Measurements from ENCODE around the gene FHOD3.
"Not testable (repeated sequence)": the region's sequence is repeated elsewhere in the genome, so short reads cannot be mapped to it uniquely, and the experiment has no call there.

Gene FHOD3

GRCh38 chr18:36724169-36724568 lies 426.7 kb downstream of the FHOD3 start:
- no peak for DNase-seq

DNA sequence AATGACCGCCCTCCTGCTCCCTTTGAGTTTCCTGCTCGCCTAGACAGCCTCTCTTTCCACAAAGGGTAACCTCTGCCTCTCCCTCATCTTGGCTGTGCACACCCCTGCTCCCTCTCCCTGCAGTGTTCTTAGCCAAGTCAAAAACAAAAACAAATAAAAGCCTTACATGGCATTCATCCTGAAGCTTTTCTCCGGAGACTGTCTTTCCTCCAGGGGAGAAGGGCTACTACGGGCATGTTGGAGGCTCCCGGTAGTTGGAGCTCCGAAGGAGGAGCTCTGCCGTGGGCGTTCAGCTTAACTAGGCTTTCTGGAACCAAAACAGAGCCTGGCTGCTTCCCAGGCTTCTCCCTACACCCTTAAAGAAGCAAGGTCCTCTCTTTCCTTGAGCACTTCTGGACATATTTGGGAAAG lies 427.1 kb downstream of the FHOD3 start:
- DNase-seq, result no peak

DNA sequence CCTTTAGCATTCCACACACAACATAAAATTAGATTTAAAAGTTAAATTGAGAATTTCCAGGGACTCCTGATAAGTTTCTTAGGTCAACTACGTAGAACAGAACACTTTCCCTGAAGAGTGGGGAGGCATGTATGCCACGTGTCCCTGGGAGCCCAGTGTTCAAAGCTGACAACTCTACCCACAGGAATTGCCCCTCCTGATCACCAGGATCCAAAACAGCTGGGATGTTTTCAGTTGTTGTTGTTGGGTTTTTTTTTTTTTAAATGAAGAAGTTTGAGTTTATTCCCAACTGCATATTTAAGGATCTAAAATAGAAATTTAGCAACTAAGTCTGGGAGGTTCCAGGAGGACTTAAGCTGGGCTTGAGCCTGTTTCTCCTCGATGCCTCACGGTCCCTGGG lies 430.8 kb downstream of the FHOD3 start:
- no peak for DNase-seq

DNA sequence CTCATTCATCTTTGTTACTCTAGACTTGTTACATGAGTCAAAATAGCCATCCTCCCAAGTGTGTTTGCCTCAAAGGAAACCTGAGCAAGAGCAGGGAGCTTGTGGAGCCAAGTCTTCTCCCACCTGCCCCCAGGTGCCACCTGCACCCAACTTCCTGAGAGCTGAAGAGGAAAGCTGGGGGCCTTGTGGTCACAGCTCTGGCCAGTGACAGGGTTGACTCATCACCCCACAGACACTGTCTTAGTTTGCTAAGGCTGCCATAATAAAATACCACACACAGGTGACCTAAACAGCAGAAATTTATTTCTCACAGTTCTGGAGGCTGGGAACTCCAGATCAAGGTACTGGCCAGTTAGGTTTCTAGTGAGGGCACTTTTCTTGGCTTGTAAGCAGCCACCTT lies 431.7 kb downstream of the FHOD3 start:
- no peak for DNase-seq

DNA sequence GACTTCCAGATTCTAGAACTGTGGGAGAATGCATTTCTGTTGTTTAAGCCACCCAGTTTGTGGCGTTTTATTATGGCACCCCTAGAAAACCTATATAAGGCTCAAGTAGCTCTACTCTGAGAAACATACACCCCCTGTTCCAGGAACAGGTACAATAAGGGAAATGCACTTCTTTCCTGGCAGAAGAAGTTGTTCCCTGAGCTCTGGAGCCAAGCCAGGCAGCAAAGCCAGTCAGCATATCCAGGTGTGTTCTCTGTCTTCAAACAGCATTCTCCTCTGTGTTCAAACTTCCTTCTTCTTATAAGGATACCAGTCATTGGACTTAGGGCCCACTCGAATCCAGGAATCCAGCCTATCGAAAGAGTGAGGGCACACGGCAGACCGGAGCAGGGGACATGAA lies 434.8 kb downstream of the FHOD3 start:
- DNase-seq, result no peak

DNA sequence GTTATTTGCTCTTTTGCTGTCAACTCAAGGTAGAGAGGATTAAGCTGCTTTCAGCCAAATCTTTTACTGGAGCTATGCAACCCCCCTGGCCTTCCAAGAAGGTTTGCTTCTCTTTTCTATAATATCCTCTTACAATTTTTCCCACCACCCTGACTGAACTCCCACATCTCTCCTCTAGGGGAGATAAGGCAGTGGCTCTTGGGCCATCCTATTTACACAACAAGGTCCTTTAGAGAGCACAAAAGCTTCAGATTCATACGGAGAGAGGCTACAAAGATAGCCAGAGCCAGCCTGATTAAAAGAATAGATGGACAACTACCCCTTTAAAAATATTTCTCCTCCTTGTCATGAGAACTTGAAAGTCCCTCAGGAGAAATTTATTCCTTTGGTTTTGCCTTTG lies 435.6 kb downstream of the FHOD3 start:
- DNase-seq, result no peak

DNA sequence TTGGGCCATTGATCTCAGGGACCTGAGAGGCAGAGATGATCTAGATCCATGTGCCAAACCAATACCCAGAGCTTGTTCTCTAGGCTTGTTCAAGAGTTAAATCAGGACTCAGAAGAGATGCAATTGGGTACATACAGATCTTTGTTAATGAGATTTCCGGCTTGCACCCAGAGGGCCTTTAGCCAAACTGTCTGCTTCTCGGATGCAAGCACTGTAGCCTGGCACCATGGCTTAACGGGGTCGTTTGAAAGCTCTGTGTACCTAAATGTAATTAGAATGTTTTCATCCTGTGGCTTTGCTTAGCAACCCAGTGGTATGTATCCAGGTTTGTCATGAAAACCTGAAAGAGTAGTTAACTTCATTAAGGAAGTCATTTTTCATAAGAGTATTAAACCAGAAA lies 437.1 kb downstream of the FHOD3 start:
- no peak for DNase-seq

DNA sequence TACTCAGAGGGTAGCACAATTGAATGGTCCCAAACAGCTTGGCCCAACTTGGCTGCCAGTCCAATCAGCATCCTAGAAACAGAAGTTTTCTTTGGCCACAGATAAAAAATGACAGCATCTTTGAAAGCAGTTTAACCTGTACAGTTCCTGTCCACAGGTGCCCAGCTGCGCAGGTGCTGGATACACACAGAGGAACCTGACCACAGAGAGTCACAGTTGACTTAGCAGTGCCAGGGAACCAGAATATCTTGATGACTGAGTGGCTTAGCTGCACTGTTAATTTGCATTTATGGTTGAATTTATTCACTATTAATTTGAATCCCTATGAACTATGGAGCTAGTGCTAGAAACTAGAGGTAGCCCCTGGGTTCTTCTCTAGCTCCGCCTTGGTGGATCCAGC lies 437.6 kb downstream of the FHOD3 start:
- no peak for DNase-seq

DNA sequence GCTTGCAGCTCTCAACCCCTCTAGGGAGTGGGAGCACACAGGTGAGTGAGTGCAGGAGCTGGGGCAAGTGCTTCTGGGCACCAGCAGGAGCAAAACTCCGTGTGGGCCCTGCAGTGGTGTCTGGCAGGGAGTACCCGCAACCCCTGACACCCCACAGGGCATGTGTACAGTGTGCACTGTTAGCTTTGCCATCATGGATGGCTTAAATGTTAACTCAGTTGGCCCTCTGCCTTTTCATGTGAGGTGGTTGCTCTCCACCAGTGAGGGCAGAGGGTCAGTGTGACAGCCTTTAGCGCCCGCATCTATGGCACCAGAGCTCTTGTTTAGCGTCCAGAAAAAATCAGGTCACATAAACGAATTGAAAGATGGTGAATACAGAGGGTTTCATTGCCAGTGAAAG lies 438.6 kb downstream of the FHOD3 start:
- no peak for DNase-seq

GRCh38 chr18:36737316-36737715 lies 439.8 kb downstream of the FHOD3 start:
- DNase-seq, result no peak

GRCh38 chr18:36744261-36744876 lies 446.9 kb downstream of the FHOD3 start:
- no peak for DNase-seq

- DNase-seq, result no peak
Observed at GRCh38 chr18:36745219-36745975, 447.9 kb downstream of the FHOD3 start.

GRCh38 chr18:36752929-36753865 lies 455.7 kb downstream of the FHOD3 start:
- no peak for DNase-seq

GRCh38 chr18:36756242-36756641 lies 458.7 kb downstream of the FHOD3 start:
- DNase-seq, result no peak

GRCh38 chr18:36757081-36757480 lies 459.6 kb downstream of the FHOD3 start:
- DNase-seq, result no peak

DNA sequence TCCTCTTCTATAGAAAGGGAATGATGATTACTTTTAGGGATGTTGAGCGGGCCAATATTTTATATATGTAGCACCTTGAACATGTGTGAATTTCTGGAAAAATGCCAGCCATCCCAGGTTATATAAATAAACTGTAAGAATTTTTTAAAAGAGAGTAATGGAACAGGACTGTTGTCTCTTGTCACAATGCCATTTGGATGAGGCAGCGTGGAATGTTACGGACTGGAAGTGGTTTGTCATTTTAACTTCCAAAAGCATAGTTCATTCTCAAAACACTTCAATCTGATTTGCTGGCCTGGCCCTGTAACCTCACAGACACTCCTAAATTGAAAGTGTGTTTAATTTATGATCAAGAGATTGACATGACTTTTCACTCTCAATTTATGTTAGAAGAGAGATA lies 460.5 kb downstream of the FHOD3 start:
- no peak for DNase-seq

DNA sequence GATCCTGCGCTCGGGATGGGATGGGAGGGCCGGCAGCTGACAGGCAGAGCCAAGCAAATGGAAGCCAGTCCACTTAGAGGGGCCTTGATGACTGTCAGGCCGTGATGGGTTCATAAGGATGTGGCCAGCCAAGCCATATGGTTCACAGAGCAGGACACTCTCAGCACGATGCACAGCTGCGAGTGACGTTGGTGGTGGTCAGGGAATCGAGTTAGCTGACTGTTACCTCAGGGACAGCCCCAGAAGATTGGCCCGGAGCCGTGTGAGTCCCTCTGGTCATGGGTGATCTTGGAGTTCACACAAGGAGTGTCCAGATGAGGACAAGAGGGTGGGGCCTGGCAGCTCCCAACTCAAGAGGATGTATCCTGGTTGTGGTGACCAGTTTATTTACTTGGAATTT lies 461.1 kb downstream of the FHOD3 start:
- DNase-seq, result no peak

GRCh38 chr18:36759167-36759776 lies 461.8 kb downstream of the FHOD3 start:
- DNase-seq, result no peak

GRCh38 chr18:36760598-36760997 lies 463.1 kb downstream of the FHOD3 start:
- no peak for DNase-seq

DNA sequence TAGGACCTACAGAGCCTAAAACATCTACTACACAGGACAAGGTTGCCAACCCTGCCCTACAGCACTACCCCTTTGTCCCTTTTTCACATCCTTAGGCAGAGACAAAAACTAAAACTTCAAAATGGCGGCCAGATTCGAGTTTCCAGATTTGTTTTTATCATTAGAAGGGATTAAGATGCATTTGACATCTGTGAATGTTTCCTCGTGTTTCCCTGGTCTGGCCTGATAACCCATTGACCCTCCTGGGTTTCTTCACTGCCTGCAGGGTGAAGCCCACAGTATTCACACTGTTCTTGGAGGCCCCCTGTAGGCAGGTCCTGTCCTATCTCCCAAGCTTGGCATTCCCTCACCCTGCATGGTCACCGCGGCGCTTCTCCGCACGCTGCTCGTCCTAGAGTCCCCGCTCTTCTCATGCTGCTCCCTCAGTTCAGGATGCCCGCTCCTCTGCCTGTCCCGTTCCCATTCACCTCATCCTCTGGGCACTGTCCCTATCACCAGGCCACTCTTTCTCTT lies 463.7 kb downstream of the FHOD3 start:
- no peak for DNase-seq

DNA sequence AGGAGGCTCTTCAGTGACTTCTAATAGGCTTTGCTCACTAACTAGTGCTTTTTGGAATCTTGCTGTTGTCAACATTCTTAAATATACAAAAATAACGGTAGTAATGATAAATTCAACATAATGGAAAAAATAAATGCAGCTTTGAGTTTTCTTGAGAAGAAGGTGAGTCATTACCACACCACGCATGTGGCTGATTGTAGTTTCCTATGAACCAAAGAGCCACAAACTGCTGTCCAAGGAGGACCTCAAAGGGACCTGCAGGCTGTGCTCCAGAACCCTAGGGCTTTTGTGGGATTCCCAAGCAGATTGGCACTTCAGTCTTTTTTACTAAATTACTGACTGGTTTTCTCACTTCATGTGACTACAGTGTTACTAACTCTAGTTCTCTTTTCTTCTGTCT lies 464.6 kb downstream of the FHOD3 start:
- DNase-seq, result no peak

GRCh38 chr18:36762965-36763364 lies 465.5 kb downstream of the FHOD3 start:
- DNase-seq, result not testable (repeated sequence)

GRCh38 chr18:36766836-36767235 lies 469.3 kb downstream of the FHOD3 start:
- DNase-seq, result no peak
